ENCODE results near the gene ADAMTS3.

The ADAMTS3 gene

DNA sequence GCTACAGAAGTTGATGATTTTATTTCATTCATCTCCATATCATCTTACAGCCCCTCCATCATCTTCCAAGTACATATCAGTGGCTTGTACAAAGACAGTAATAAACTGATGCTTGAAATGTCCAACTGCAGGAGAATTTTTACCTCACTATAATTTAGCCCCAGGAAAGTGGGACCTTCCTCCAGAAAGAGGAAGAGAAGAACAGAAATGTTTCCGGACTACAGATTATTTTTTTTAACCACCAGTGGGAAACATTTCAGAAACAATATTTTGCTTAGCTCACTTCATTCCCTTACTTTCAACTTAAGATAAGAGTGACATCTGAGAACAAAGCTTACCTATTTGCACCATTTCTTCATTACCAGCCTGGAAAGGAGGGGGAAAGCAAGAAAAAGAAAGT is 2.0 kb downstream of the ADAMTS3 start:
- no peak overlapping the region for H2BK5ac ChIP-seq (ENCODE audit: low read length)
- no peak overlapping the region for H3K18ac ChIP-seq (ENCODE audit: low read length)
- H3K36me3 ChIP-seq (replicated peaks in 1 of 2; ENCODE audit: control insufficient read depth in 2 of 2, insufficient read depth in 2 of 2, low read length in 2 of 2) = no peaks in the 10 kb centered on the region
- no peak overlapping the region for H3K4me2 ChIP-seq (ENCODE audit: insufficient read depth, low read length, poor library complexity, severe bottlenecking)
- no peak overlapping the region for H4K91ac ChIP-seq (ENCODE audit: low read depth, low read length, poor library complexity)
- no peak overlapping the region for H3K9ac ChIP-seq (ENCODE audit: low read depth, low read length, poor library complexity)
- H3K14ac ChIP-seq (ENCODE audit: low read length) = no peak overlapping the region
- no peak overlapping the region for H2BK12ac ChIP-seq (ENCODE audit: low read length)
- no peaks in the 10 kb centered on the region for H3K27me3 ChIP-seq (ENCODE audit: control insufficient read depth in 3 of 3, insufficient read depth in 3 of 3, low read depth in 1 of 3, low read length in 3 of 3)
- peak overlapping the region; percentile 98 for H2AFZ ChIP-seq (ENCODE audit: low read length)
- no peak for DNase-seq (ENCODE audit: low spot score)
- no peak overlapping the region for H4K8ac ChIP-seq (ENCODE audit: low read depth, low read length)
- no peaks in the 10 kb centered on the region for H3K9me3 ChIP-seq (replicated peaks in 1 of 2; ENCODE audit: control insufficient read depth in 2 of 2, insufficient read depth in 1 of 2, low read depth in 1 of 2, low read length in 2 of 2)
- H3K4me3 ChIP-seq (ENCODE audit: low read length in 2 of 2) = peak overlapping the region in 1 of 2 donors; percentile 63
- no peaks in the 10 kb centered on the region for H3K79me1 ChIP-seq (ENCODE audit: low read depth, low read length)
- H3K4ac ChIP-seq (ENCODE audit: low read length) = no peak overlapping the region
- H3K27ac ChIP-seq (replicated peaks; ENCODE audit: low read length) = no peak overlapping the region
- no peak overlapping the region for H2BK120ac ChIP-seq (ENCODE audit: low read depth, low read length)
- WGBS, 2 donors (ENCODE audit: extremely low coverage in 2 of 2, insufficient read length in 2 of 2, insufficient replicate concordance in 1 of 2) = no CpG with 5 or more reads among the region's 1 CpG
- H2AK5ac ChIP-seq (ENCODE audit: low read depth, low read length) = no peak overlapping the region
- no peak overlapping the region for H2BK15ac ChIP-seq (ENCODE audit: low read length)
- no peak overlapping the region for H3K23ac ChIP-seq (ENCODE audit: low read depth, low read length, poor library complexity)
- H3K4me1 ChIP-seq (ENCODE audit: control insufficient read depth in 2 of 2, insufficient read depth in 1 of 2, low read depth in 1 of 2, low read length in 2 of 2) = peaks cover 1 to 10% of the 10 kb centered on the region in 2 donors

DNA sequence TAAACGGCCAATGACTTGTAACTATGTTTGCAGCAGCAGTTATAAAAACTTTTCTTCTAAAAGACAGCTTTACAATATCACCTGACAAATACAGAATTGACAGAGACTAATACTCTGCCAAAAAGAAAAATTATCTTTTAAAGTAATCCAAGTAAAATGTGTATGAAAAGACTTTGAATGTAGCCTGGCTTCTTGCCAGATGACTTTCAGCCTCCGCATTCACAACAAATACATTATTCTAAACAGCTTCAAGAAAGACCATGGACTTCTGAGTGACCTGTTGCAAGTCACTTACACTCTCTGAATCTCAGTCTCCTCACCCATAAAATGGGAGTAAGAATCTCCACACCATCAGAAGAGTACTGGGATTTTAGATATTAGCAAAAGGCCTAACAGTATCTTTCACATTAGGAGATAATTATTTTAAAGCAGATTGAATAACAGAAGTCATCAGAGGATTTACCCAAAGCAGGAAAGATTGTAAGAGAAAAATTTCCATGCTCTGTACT is 2.5 kb downstream of the ADAMTS3 start:
- H4K8ac ChIP-seq (ENCODE audit: low read depth, low read length) = no peak overlapping the region
- H3K9ac ChIP-seq (ENCODE audit: low read depth, low read length, poor library complexity) = no peak overlapping the region
- no peak for DNase-seq (ENCODE audit: low spot score)
- peak overlapping the region in 1 of 2 donors; percentile 63 for H3K4me3 ChIP-seq (ENCODE audit: low read length in 2 of 2)
- no peak overlapping the region for H3K4me2 ChIP-seq (ENCODE audit: insufficient read depth, low read length, poor library complexity, severe bottlenecking)
- H3K4ac ChIP-seq (ENCODE audit: low read length) = no peak overlapping the region
- no peak overlapping the region for H2BK5ac ChIP-seq (ENCODE audit: low read length)
- peaks cover 1 to 8% of the 10 kb centered on the region in 2 donors for H3K4me1 ChIP-seq (ENCODE audit: control insufficient read depth in 2 of 2, insufficient read depth in 1 of 2, low read depth in 1 of 2, low read length in 2 of 2)
- no peak overlapping the region for H3K14ac ChIP-seq (ENCODE audit: low read length)
- no peak overlapping the region for H2BK12ac ChIP-seq (ENCODE audit: low read length)
- H2BK120ac ChIP-seq (ENCODE audit: low read depth, low read length) = no peak overlapping the region
- WGBS, 2 donors (ENCODE audit: extremely low coverage in 2 of 2, insufficient read length in 2 of 2, insufficient replicate concordance in 1 of 2) = no CpG with 5 or more reads among the region's 2 CpGs
- H2AK5ac ChIP-seq (ENCODE audit: low read depth, low read length) = no peak overlapping the region
- no peaks in the 10 kb centered on the region for H3K79me1 ChIP-seq (ENCODE audit: low read depth, low read length)
- no peak overlapping the region for H3K23ac ChIP-seq (ENCODE audit: low read depth, low read length, poor library complexity)
- H2BK15ac ChIP-seq (ENCODE audit: low read length) = no peak overlapping the region
- peak overlapping the region; percentile 98 for H2AFZ ChIP-seq (ENCODE audit: low read length)
- no peak overlapping the region for H3K18ac ChIP-seq (ENCODE audit: low read length)
- H3K9me3 ChIP-seq (replicated peaks in 1 of 2; ENCODE audit: control insufficient read depth in 2 of 2, insufficient read depth in 1 of 2, low read depth in 1 of 2, low read length in 2 of 2) = no peaks in the 10 kb centered on the region
- H4K91ac ChIP-seq (ENCODE audit: low read depth, low read length, poor library complexity) = no peak overlapping the region
- H3K27ac ChIP-seq (replicated peaks; ENCODE audit: low read length) = no peak overlapping the region
- no peaks in the 10 kb centered on the region for H3K36me3 ChIP-seq (replicated peaks in 1 of 2; ENCODE audit: control insufficient read depth in 2 of 2, insufficient read depth in 2 of 2, low read length in 2 of 2)
- no peaks in the 10 kb centered on the region for H3K27me3 ChIP-seq (ENCODE audit: control insufficient read depth in 3 of 3, insufficient read depth in 3 of 3, low read depth in 1 of 3, low read length in 3 of 3)

DNA sequence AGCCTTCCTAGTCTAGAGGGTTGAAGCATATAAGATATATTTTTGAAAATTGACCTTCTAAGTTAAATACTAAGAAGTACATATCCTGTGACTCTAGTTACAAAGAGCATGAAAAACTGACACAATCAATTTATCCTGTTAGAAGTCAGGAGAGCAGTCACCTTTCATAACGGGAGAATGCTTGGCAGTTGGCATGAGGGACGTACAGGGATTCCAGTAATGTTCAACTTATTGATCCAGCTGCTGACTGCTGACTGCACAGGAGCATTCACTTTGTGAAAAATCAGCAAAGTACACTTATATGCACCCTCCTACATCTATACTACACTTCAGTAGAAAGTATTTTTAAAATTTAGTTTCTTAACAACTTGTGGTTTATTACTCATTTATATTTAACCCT is 4.2 kb downstream of the ADAMTS3 start:
- Histone ChIP-seq H3K4me1 (ENCODE audit: control insufficient read depth in 2 of 2, insufficient read depth in 1 of 2, low read depth in 1 of 2, low read length in 2 of 2) (peaks cover under 1 to 8% of the 10 kb centered on the region in 2 donors), H3K27ac (replicated peaks; ENCODE audit: low read length) (no peak overlapping the region), H3K4me3 (ENCODE audit: low read length in 2 of 2) (no peak overlapping the region), H3K4ac (ENCODE audit: low read length) (no peak overlapping the region), H3K14ac (ENCODE audit: low read length) (no peak overlapping the region), H3K9me3 (replicated peaks in 1 of 2; ENCODE audit: control insufficient read depth in 2 of 2, insufficient read depth in 1 of 2, low read depth in 1 of 2, low read length in 2 of 2) (no peaks in the 10 kb centered on the region), H3K18ac (ENCODE audit: low read length) (no peak overlapping the region), H4K8ac (ENCODE audit: low read depth, low read length) (no peak overlapping the region), H2BK120ac (ENCODE audit: low read depth, low read length) (no peak overlapping the region), H2BK5ac (ENCODE audit: low read length) (no peak overlapping the region), H3K27me3 (ENCODE audit: control insufficient read depth in 3 of 3, insufficient read depth in 3 of 3, low read depth in 1 of 3, low read length in 3 of 3) (no peaks in the 10 kb centered on the region), H3K4me2 (ENCODE audit: insufficient read depth, low read length, poor library complexity, severe bottlenecking) (no peak overlapping the region), H2AK5ac (ENCODE audit: low read depth, low read length) (no peak overlapping the region), H2BK15ac (ENCODE audit: low read length) (no peak overlapping the region), H3K79me1 (ENCODE audit: low read depth, low read length) (no peaks in the 10 kb centered on the region), H2AFZ (ENCODE audit: low read length) (no peak overlapping the region), H2BK12ac (ENCODE audit: low read length) (no peak overlapping the region), H4K91ac (ENCODE audit: low read depth, low read length, poor library complexity) (no peak overlapping the region), H3K36me3 (replicated peaks in 1 of 2; ENCODE audit: control insufficient read depth in 2 of 2, insufficient read depth in 2 of 2, low read length in 2 of 2) (no peaks in the 10 kb centered on the region), H3K23ac (ENCODE audit: low read depth, low read length, poor library complexity) (no peak overlapping the region), H3K9ac (ENCODE audit: low read depth, low read length, poor library complexity) (no peak overlapping the region)
- WGBS, 2 donors (ENCODE audit: extremely low coverage in 2 of 2, insufficient read length in 2 of 2, insufficient replicate concordance in 1 of 2) = no CpG with 5 or more reads among the region's 2 CpGs
- DNase-seq (ENCODE audit: low spot score) = no peak

DNA sequence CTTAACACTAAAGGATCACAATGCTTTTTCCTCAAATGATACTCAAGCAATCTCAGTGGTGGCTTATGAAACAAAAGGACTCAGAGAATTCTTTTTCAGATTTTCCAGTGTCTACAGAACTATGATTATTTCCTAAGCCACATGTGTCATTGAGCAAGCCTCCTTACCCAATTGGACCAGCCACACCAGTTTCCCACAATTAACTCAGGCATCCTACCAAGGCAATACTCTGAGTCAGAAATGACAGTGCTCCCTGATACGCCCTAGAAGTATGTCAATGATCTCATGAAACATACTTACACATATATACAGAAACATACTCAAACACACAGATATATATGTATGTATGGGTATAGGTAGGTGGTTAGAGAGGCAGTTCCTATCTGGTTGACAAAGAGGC is 4.8 kb downstream of the ADAMTS3 start:
- WGBS, 2 donors (ENCODE audit: extremely low coverage in 2 of 2, insufficient read length in 2 of 2, insufficient replicate concordance in 1 of 2) = no CpG with 5 or more reads among the region's 1 CpG
- H3K4me2 ChIP-seq (ENCODE audit: insufficient read depth, low read length, poor library complexity, severe bottlenecking) = no peak overlapping the region

More for the DNA sequence above, 4.8 kb downstream of the ADAMTS3 start:
- Histone ChIP-seq H4K91ac (ENCODE audit: low read depth, low read length, poor library complexity) (no peak overlapping the region), H3K79me1 (ENCODE audit: low read depth, low read length) (no peaks in the 10 kb centered on the region), H2BK5ac (ENCODE audit: low read length) (no peak overlapping the region), H2AK5ac (ENCODE audit: low read depth, low read length) (no peak overlapping the region), H3K27ac (replicated peaks; ENCODE audit: low read length) (no peak overlapping the region), H2BK120ac (ENCODE audit: low read depth, low read length) (no peak overlapping the region), H3K27me3 (ENCODE audit: control insufficient read depth in 3 of 3, insufficient read depth in 3 of 3, low read depth in 1 of 3, low read length in 3 of 3) (no peaks in the 10 kb centered on the region), H3K4ac (ENCODE audit: low read length) (no peak overlapping the region), H3K23ac (ENCODE audit: low read depth, low read length, poor library complexity) (no peak overlapping the region), H3K9me3 (replicated peaks in 1 of 2; ENCODE audit: control insufficient read depth in 2 of 2, insufficient read depth in 1 of 2, low read depth in 1 of 2, low read length in 2 of 2) (peaks cover 0 to 3% of the 10 kb centered on the region in 2 donors), H3K14ac (ENCODE audit: low read length) (no peak overlapping the region), H3K18ac (ENCODE audit: low read length) (no peak overlapping the region), H2BK12ac (ENCODE audit: low read length) (no peak overlapping the region), H2AFZ (ENCODE audit: low read length) (no peak overlapping the region), H3K4me1 (ENCODE audit: control insufficient read depth in 2 of 2, insufficient read depth in 1 of 2, low read depth in 1 of 2, low read length in 2 of 2) (peaks cover 0 to 5% of the 10 kb centered on the region in 2 donors), H2BK15ac (ENCODE audit: low read length) (no peak overlapping the region), H3K9ac (ENCODE audit: low read depth, low read length, poor library complexity) (no peak overlapping the region), H3K4me3 (ENCODE audit: low read length in 2 of 2) (no peak overlapping the region), H4K8ac (ENCODE audit: low read depth, low read length) (no peak overlapping the region), H3K36me3 (replicated peaks in 1 of 2; ENCODE audit: control insufficient read depth in 2 of 2, insufficient read depth in 2 of 2, low read length in 2 of 2) (no peaks in the 10 kb centered on the region)
- no peak for DNase-seq (ENCODE audit: low spot score)
